Eye (tissue), 1 donor: ENCODE measurements around the gene SPEM3.
A peak's percentile ranks its signal among the peaks of the same experiment; 100 is the strongest.

Source experiments
- DNase-seq: peaks from one replicate; pipeline ENCODE4 v3.0.0-alpha.2; 2015

SPEM3 gene

DNA sequence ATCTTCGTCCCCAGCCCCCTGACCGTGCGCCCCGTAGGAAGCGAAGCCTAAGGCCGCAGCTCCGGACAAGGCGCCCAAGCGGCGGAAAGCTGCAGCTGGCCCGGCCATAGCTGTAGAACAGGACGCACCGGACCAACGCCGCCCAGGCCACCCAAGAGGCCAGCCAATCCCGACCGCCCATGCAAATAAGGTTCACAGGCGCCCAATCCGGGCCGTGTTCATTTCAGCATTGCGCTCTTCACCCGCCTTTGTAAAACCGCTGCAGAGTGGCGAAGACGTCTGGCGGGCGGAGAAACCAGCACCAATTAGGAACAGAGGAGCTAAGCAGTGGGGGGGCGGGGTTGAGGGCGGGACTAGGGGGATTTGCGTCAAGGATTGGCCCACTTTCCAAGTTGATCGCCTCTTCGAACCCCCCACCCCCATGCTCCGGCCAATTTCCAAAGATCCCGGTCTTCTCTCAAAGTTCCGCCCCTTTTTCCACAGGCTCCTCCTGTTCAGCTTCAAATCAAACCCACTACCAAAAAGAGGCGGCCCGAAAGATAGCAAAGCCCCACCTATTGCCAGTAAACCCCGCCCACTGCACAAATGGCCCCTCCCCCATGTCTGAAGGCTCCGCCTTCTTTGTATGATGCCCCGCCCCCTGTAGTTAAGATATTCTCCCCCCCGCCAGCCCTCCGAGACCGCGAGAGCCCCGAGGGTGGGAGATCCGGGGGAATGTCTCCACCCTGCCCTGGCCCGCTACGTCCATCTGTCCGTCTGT, 24.5 kb upstream of the SPEM3 start, which contains the start of gene TMEM256:
Gene TMEM256 (minus strand): TSS at position 121 of the 760 bp plus-strand sequence. CDS start 13 bp downstream, at position 108.
- DNase-seq, result peak; percentile 100

DNA sequence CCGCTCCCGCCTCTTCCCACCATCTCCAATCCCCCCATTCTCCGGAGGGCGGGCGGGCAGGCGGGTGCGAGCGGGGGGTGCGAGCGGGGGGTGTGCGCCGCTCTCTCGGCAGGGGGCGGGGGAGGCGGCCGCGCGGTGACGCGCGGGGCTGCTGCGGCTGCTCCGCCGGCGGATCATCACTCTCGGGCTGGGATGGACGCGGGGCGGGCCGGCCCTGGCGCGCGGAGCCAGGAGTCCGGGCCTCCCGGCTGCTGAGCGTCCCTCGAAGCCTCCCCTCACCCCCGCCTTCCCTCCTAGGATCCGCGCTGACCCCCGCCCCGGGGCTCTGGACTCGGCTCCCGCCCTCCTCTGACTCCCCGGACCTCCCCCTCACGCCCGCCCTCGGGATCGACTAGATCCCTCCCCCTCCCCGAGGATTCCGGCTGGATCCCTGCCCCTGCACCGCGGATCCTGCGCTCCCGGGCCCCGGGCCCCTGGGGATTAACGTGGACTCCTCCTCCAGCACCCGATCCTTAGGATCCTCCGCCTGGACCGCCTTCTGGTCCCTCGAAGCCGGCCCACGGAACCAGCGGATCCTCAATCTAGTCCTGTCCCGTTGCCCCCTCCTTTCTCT, 23.8 kb upstream of the SPEM3 start:
- peak; percentile 80 for DNase-seq

DNA sequence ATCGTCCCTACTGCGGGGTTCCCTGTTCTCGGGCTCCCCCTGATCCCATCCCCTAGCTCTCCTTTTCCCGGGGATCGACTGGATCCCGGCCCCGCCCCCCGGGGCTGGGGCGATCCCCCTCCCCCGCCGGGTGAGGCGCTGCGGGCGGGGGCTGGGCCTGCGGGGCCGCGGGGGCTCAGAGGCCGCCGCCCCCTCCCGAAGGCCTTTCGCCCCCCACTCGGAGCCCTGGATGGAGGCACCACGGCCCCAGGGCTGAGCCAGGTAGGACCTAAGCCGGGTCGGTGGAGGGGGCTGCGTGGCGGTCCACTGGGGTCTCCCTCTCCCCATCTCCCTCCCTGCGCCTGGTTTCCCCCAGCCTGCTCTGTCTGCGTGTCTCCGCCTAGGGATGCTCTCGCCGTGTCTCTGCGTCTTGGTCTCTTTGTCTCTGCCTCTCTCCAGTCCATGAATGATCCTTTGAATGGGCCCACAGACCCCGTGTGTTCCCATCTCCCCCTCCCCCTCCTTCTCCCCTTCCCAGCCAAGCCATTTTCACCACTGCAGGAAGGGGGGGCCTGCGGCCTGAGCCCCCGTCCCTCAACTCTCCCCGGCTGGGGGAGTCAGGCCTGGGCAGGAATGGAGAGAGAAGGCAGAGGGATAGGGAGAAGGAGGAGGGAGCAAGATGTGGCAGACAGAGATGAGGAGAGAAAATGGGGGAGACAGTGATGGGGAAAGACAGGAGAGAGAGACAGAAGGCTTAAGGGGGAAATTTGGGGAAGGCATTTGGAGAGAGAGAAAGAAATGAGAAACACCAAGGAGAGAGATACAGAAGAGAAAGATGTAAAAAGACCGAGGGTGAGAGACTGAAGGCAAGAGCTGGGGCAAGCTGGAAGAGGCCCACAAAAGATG, 23.1 kb upstream of the SPEM3 start:
- DNase-seq, result peak; percentile 71

DNA sequence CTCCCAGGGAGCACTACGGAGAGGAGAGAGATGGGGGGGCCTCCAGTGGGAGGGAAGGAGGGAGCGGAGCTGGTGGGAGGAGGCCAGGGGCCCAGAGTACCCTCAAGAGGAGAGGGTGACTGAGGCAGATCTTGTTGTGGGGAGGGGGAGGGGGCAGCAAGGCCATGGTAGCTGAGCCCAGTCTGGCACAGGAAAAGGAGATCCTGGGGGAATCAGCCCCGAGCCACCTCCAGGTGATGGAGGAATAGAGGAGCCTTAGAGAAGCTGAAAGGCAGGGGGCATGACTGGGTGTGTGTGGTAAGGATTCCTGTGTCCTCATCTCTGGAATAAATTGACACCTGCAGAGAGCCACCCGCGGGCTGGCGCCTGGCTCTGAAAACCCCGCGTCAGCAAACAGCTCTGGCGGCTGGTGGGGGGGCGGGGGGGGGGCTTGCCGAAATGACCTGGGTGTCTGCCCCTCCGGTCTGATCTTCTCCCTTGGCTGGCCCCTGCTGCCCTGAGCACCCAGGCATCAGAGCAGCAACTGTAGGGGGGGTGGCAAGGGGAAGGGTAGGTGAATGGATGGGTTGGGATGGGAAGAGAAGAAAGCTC, 22.3 kb upstream of the SPEM3 start:
- peak; percentile 10 for DNase-seq

DNA sequence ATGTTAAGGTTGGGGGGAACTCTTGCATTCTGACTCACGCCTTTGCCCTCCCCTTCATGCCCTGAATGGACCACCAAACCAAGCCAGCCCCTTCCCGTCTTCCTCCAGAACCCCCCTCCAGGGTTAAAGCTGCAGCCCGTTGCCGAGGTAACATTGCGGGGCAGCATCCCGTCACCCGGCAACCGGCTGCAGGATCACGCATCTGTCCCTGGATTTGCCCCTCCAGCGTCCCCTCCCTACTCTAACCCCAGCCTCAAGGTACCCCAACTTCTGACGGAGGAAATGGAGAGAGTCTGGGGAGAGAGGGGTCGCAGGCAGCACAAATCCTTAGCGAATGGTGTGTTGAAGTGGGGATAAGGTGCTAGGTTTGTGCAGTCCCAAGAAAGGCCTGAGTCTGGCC, 21.6 kb upstream of the SPEM3 start:
- peak; percentile 12 for DNase-seq

DNA sequence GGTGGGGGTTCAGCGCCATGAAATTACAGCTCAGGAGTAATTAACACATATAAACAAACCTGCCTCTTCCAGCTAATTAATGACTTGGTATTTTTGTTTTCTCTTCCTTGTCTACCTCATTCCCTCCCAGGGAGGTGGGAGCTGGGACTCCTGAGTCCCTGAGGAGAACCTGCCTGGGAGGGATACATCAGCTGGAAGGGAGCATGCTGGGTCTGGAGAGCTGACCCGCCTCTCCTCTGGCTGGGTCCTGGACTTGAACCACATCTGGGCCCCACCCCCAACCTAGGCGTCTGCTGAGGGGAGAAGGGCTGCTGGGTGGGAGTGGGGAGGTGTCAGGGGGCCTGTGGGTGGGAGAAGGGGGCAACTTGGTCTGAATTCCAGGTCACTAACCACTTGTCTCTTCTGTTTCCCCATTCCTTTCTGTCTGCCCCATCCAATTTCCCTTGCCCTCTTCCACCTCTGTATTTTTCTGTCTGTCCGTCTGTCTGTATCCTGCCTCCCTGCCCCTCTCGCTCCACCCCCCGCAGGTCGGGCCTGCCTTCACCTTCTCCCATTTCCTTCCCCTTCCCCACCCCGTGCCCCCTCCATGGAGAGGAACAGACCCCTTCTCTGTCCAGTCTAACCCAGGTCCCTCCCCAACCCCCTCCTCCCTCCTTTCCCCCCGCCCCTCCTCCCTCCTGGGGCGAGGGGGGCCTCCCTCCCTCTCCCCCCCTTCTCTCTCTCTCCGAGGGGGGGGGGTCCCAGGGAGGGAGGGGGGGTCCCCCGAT, 21.0 kb upstream of the SPEM3 start, which contains the start of gene NLGN2:
Gene NLGN2 (plus strand): TSS at position 361 of the 767 bp plus-strand sequence. CDS start 411 bp downstream, outside the sequence.
- no peak for DNase-seq

DNA sequence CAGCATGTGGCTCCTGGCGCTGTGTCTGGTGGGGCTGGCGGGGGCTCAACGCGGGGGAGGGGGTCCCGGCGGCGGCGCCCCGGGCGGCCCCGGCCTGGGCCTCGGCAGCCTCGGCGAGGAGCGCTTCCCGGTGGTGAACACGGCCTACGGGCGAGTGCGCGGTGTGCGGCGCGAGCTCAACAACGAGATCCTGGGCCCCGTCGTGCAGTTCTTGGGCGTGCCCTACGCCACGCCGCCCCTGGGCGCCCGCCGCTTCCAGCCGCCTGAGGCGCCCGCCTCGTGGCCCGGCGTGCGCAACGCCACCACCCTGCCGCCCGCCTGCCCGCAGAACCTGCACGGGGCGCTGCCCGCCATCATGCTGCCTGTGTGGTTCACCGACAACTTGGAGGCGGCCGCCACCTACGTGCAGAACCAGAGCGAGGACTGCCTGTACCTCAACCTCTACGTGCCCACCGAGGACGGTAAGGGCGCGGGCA, 20.4 kb upstream of the SPEM3 start:
- DNase-seq, result no peak

DNA sequence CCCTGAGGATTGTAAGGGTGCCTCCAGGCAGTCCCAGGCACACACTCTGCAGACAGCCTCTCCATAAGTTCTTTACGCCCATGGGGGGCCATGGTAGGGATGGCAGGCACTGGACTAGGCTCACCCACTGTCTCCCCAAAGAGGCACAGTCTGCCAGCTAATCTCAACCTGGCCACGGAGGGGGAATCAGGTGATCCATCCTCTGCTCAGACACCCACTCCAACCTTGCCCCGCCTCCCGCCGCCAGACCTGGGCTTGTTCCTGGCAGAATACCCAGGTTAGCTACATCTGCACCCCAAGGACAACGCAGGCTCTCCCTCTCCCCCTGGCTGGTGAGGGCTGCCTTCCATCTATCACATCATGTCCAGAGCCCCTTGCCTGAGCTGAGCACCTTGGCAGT, 19.8 kb upstream of the SPEM3 start:
- no peak for DNase-seq

DNA sequence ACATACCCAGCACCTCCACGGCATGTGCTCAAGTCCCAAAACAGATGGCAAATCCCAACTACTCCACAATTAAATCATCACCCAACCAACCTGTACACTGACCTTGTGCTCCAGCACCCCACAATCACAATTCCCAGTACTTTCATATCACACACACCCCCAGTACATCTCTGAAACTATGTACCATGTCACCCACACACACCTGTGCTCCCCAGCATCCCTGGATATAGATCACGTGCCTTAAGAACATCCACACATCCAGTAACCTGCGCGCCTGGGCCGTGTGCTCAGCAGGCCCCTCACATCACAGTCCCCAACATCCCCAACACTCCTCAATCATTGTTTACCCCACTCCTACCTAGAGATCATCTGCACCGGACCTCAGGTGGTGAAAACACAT, 18.9 kb upstream of the SPEM3 start:
- no peak for DNase-seq

DNA sequence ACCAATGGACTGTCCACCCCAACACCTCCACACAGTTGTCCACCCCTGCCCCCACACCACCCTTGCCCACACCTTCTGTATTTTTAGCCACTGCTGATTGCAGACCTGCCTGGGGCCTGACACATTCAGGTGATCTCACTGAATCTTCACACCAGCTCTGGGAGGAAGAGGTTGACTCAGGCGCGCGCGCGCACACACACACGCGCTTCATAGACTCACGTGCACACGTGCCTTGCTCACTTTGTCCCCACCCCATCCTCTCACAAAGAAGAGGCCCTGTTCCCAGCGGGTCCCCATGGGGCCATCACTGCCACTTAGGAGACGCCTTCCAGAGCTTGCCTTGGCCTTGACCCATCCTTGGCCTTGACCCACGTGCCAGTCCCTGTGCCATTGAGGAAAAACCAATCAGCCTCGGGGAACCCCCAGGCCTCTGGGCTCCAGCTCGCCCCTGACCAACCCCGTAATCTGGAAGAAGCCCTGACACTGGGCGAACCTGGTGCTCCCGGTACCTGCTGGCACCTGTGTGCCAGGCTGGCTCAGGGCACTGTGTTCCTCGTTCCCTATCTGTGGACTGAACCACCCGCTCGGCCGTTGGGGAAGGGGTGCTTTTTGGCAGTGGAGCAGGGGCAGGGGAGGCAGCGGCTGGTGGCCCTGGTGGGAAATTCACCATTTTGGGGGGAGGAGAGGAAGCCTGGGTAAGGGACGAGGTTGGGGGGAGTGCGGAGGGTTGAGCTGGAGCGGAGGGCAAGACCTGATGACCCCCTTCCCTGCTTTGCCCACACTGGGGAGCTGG, 17.8 kb upstream of the SPEM3 start:
- no peak for DNase-seq

DNA sequence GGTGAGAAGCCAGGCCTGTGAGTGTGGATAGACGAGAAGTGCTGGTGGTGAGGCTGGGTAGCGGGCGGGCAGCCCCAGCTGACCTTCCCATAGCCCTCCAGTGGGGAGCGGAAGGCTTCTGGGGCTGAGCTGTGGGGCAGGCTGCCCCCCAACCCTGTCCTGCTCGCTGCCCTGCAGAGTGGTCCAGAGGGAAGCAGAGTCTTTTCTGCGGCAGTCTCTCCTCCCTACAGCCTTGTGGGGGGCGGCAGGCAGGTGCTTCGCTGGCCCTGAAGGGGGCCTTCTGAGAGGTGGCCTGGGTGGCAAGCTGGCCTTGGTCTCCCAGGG, 17.3 kb upstream of the SPEM3 start:
- DNase-seq, result no peak

DNA sequence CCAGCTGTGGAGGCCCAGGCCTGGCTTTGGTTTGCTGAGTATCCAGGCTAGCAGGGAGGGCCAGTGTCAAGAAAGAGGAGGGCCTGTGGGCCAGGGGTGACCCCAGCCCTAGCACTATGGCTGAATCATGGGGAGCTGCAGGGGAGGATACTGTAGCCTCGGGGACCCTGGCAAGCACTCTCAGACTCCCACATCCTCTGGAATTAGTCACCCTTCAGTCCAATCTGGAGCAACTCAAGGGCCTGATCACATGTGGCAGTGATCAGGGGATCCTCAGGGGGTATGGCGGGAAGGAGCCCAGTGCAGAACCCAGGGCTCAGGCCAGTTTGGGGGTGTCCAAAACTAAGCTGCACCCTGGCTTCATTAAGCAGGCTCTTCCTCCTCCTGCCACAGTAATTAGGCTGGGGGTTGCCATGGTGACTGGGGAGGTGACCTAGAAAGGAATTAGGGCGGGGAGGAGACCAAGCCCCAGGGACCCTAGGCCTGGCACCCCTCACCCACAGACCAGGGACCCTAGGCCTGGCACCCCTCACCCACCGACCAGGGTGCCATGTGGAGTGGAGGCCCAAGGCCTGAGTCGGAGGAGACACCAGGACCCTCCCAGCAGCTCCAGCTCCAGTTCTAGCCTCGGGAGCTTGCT, 15.2 kb upstream of the SPEM3 start:
- DNase-seq, result peak; percentile 64

DNA sequence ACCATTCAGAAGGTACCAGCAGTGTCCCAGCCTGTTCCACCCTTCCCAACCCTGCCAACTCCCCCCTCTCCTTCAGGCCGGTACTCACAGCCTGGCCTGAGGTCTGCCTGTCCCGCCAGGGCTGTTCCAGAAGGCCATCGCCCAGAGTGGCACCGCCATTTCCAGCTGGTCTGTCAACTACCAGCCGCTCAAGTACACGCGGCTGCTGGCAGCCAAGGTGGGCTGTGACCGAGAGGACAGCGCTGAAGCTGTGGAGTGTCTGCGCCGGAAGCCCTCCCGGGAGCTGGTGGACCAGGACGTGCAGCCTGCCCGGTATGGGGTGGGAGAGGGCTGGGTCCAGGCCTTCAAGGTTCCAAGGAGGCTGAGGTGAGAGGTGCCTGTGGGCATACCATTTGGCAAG, 13.8 kb upstream of the SPEM3 start:
- no peak for DNase-seq

DNA sequence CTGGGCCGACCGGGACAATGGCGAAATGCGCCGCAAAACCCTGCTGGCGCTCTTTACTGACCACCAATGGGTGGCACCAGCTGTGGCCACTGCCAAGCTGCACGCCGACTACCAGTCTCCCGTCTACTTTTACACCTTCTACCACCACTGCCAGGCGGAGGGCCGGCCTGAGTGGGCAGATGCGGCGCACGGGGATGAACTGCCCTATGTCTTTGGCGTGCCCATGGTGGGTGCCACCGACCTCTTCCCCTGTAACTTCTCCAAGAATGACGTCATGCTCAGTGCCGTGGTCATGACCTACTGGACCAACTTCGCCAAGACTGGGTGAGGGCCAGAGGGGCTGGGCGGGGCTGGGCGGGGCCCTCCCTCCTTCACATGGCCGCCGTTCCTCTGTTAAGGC, 12.9 kb upstream of the SPEM3 start:
- no peak for DNase-seq

DNA sequence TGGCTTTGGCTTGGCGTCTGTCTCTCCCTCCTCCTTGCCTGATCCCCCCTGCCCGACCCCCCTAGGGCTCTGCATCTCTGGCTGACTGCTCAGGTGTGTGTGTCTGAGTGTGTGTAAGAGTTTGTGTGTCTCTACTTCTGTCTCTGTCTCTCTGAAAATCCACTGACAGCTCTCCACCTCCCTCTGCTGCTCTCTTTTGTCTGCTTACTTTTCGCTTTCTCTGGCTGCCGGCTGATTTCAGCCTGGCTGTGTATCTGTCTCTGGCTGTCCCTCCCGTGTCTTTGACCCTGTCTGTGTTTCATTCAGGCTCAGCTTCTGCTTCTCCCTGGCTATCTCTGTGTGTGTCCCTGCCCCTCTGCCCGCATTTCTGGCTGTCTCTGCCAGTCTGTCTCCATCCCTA, 12.3 kb upstream of the SPEM3 start:
- no peak for DNase-seq

DNA sequence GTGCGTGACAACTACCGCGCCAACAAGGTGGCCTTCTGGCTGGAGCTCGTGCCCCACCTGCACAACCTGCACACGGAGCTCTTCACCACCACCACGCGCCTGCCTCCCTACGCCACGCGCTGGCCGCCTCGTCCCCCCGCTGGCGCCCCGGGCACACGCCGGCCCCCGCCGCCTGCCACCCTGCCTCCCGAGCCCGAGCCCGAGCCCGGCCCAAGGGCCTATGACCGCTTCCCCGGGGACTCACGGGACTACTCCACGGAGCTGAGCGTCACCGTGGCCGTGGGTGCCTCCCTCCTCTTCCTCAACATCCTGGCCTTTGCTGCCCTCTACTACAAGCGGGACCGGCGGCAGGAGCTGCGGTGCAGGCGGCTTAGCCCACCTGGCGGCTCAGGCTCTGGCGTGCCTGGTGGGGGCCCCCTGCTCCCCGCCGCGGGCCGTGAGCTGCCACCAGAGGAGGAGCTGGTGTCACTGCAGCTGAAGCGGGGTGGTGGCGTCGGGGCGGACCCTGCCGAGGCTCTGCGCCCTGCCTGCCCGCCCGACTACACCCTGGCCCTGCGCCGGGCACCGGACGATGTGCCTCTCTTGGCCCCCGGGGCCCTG, 11.5 kb upstream of the SPEM3 start:
- no peak for DNase-seq

DNA sequence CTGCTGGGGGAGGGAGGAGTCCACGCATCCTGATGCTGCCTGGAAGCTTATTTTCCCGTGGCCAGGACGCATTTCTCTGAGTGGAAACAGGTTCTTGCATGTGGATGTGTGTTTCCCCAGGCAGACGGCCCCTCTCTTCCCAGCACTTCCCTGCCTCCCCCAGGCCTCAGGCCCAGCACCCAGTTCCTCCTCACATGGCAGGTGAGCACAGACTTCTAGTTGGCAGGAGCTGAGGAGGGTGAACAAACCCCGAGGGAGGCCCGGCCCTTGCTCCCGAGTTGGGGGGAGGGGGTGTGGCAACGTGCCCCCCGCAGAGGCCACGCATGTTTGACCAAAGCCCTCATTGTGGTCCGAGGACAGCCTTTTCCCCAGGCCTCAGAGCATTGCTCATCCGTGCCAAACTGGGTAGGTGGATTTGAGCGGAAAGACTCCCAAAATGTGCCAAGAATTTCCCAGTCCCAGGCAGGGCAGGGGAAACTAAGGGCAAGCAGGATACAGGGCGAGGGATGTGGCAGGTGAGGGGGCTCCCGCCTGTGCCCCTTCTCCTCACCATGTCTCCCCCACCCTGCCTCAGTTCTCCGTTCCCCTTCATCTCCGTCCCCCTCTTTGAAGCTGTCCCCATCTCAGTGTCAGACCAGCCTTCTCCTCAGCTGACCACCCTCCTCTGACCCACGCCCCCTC, 10.0 kb upstream of the SPEM3 start:
- no peak for DNase-seq

DNA sequence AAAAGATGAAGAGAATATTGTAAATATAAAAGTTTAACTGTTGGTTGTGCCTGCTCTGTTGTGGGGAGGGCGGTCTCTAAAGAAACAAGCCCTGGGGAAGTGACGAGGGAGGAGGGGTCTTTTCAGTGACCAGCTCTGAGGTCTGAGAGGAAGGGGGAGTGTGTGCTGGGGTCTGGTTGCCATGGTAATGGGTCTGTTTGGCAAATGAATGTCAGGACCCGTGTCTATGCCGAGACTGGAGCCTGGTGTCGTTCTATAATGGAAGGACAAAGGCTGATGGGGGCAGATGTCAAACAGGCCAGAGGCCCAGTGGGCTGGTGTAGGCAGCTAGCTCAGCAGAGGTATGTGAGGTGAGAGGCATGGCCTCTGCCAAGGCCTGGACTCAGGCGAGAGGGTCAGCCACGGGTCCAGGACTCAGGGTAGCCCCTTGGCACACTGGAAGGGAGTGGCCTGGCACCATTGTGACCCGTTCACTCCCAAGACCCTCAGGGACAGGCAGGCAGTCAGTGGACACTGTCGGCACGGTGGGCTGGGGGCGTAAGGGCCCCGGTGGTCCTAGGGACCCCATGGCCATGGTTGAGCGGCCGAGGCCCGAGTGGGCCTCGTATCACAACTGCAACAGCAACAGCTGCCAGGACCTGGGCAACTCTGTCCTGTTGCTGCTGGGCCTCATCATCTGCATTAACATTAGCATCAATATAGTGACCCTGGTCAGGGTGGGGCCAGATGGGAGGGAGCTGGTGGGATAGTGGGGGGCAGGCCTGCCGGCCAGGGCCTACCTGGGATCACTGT, 8.6 kb upstream of the SPEM3 start, which contains the start of gene SPEM1:
Gene SPEM1 (plus strand): TSS at position 506 of the 792 bp plus-strand sequence. CDS start 61 bp downstream, at position 567.
- DNase-seq, result peak; percentile 80

DNA sequence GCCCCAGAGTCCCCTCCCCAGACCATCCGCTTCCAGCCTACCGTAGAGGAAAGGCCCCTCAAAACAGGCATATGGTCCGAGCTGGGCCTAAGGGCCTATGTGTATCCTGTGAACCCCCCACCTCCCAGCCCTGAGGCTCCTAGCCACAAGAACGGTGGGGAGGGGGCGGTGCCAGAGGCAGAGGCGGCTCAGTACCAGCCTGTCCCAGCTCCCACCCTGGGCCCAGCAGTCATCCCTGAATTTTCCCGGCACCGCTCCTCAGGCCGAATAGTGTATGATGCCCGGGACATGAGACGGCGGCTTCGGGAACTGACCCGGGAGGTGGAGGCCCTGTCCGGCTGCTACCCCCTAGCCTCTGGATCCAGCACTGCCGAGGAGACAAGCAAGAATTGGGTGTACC, 7.5 kb upstream of the SPEM3 start:
- DNase-seq, result no peak
